H1 (cell line): ENCODE data around the gene LZTFL1. TPM values are rescaled to one million over a fixed set of nuclear protein-coding genes. Genes with fewer than 3 reads are reported as not detected.

Source experiments
- CTCF ChIA-PET: fragments of 300-600 bp; sonication (Branson Sonifier 250); formaldehyde crosslinking; loops from one replicate; lab custom pipeline; 2021; ENCODE audit not compliant: partially characterized antibody; lab: Charles Lee
- POLR2A ChIA-PET: fragments of 300-600 bp; sonication (Branson Sonifier 250); formaldehyde crosslinking; loops from one replicate; lab custom pipeline; 2021; ENCODE audit warnings: inconsistent platforms; ENCODE audit not compliant: partially characterized antibody; lab: Charles Lee
- DNase-seq, 2 experiments: peaks; one replicate each; pipeline versions ENCODE4 v3.0.0 to v3.0.0-alpha.2; 2010 to 2022; ENCODE audit warnings: low spot score in 2 of 2, low read depth in 1 of 2, mixed read lengths in 1 of 2
- FAIRE-seq: peaks from 2 replicates; lab custom pipeline; 2011; peaks lifted over from hg19 to GRCh38; lab: Jason Lieb, UNC
- H2AFZ ChIP-seq: 2 replicates; pipeline ENCODE4 v1.8.1; 2012; ENCODE audit warnings: low read length, inconsistent platforms
- H2AK5ac ChIP-seq: 2 replicates; pipeline ENCODE4 v1.6.1; 2013; ENCODE audit warnings: low read depth, low read length
- H2BK120ac ChIP-seq: replicated peaks from 2 replicates; pipeline ENCODE3; 2013; ENCODE audit warnings: low read depth, low read length, inconsistent platforms
- H2BK12ac ChIP-seq: 2 replicates; pipeline ENCODE4 v1.6.1; 2013; ENCODE audit warnings: low read depth, low read length
- H2BK15ac ChIP-seq: 2 replicates; pipeline ENCODE4 v1.6.1; 2013; ENCODE audit warnings: low read length
- H2BK20ac ChIP-seq: 2 replicates; pipeline ENCODE4 v1.6.1; 2013; ENCODE audit warnings: low read length
- H2BK5ac ChIP-seq: 2 replicates; pipeline ENCODE4 v1.6.1; 2013; ENCODE audit warnings: low read depth, low read length
- H3K14ac ChIP-seq: 2 replicates; pipeline ENCODE4 v1.6.1; 2013; ENCODE audit warnings: inconsistent platforms; ENCODE audit not compliant: insufficient read length
- H3K18ac ChIP-seq: 2 replicates; pipeline ENCODE4 v1.6.1; 2013; ENCODE audit warnings: low read length; ENCODE audit errors: extremely low read depth
- H3K23ac ChIP-seq: 2 replicates; pipeline ENCODE4 v1.6.1; 2013; ENCODE audit warnings: inconsistent platforms; ENCODE audit not compliant: insufficient read length
- H3K23me2 ChIP-seq: 2 replicates; pipeline ENCODE4 v1.6.1; 2013; ENCODE audit warnings: low read depth, low read length
- H3K27ac ChIP-seq: 2 replicates; pipeline ENCODE4 v1.6.1; 2011; ENCODE audit warnings: low read depth, low read length, inconsistent platforms
- H3K27me3 ChIP-seq, 4 experiments: replicated peaks in 1 of 4; 1 replicate in 1 of 4; 2 replicates in 3 of 4; pipeline versions ENCODE4 v1.6.1 to v1.8.1; 2011 to 2013; ENCODE audit warnings: low read length in 3 of 4, mild to moderate bottlenecking in 3 of 4, inconsistent platforms in 2 of 4, mixed read lengths in 2 of 4, moderate library complexity in 1 of 4; ENCODE audit not compliant: control insufficient read depth in 3 of 4, insufficient read depth in 3 of 4; ENCODE audit errors: extremely low read depth in 1 of 4
- H3K36me3 ChIP-seq, 4 experiments: 2 replicates each; pipeline versions ENCODE4 v1.6.1 to v1.8.1; 2011 to 2013; ENCODE audit warnings: mild to moderate bottlenecking in 4 of 4, low read length in 3 of 4, moderate library complexity in 2 of 4, control low read depth in 1 of 4, inconsistent platforms in 1 of 4; ENCODE audit not compliant: insufficient read depth in 4 of 4, control insufficient read depth in 2 of 4
- H3K4ac ChIP-seq: replicated peaks from 2 replicates; pipeline ENCODE3; 2013; ENCODE audit warnings: low read length, low read depth, mixed read lengths, inconsistent platforms; ENCODE audit not compliant: insufficient read length
- H3K4me1 ChIP-seq, 4 experiments: replicated peaks in 1 of 4; 1 replicate in 1 of 4; 2 replicates in 3 of 4; pipeline versions ENCODE4 v1.6.1 to v1.8.1; 2011 to 2013; ENCODE audit warnings: low read length in 3 of 4, inconsistent platforms in 2 of 4, mixed read lengths in 1 of 4; ENCODE audit not compliant: insufficient read depth in 4 of 4, control insufficient read depth in 3 of 4
- H3K4me2 ChIP-seq, 2 experiments: 2 replicates each; pipeline versions ENCODE4 v1.6.1 to v1.8.1; 2011 to 2013; ENCODE audit warnings: low read depth in 2 of 2, low read length in 2 of 2, control low read depth in 1 of 2, inconsistent platforms in 1 of 2, mild to moderate bottlenecking in 1 of 2; ENCODE audit not compliant: insufficient read depth in 1 of 2
- H3K4me3 ChIP-seq, 4 experiments: fragments of 200-600, 300-600 bp in 1 of 4; sonication (generic), shearing (Covaris generic), sonication (Bioruptor Twin) in 1 of 4; 2 replicates each; pipeline versions ENCODE4 v1.5.1 to v1.8.1; 2011 to 2016; ENCODE audit warnings: low read length in 4 of 4, low read depth in 3 of 4, control low read depth in 2 of 4, inconsistent platforms in 2 of 4, mild to moderate bottlenecking in 2 of 4, mixed read lengths in 1 of 4, moderate library complexity in 1 of 4; ENCODE audit not compliant: insufficient read depth in 2 of 4; ENCODE audit errors: extremely low read depth in 1 of 4
- H3K56ac ChIP-seq: replicated peaks from 2 replicates; pipeline ENCODE3; 2013; ENCODE audit warnings: low read depth, mild to moderate bottlenecking, mixed read lengths, low read length, inconsistent platforms; ENCODE audit not compliant: insufficient read length
- H3K79me1 ChIP-seq: 2 replicates; pipeline ENCODE4 v1.6.1; 2013; ENCODE audit warnings: low read depth, low read length, control low read depth
- H3K79me2 ChIP-seq, 2 experiments: 2 replicates each; pipeline versions ENCODE4 v1.6.1 to v1.8.1; 2012 to 2013; ENCODE audit warnings: low read length in 2 of 2, mild to moderate bottlenecking in 2 of 2, inconsistent platforms in 1 of 2; ENCODE audit not compliant: insufficient read depth in 2 of 2, control insufficient read depth in 1 of 2
- H3K9ac ChIP-seq, 4 experiments: replicated peaks in 1 of 4; 1 replicate in 1 of 4; 2 replicates in 3 of 4; pipeline versions ENCODE4 v1.6.1 to v1.8.1; 2011 to 2013; ENCODE audit warnings: low read depth in 3 of 4, low read length in 3 of 4, control low read depth in 2 of 4, mild to moderate bottlenecking in 2 of 4, moderate library complexity in 2 of 4, inconsistent platforms in 1 of 4; ENCODE audit errors: extremely low read depth in 1 of 4
- H3K9me3 ChIP-seq, 2 experiments: 2 replicates each; pipeline versions ENCODE4 v1.6.1 to v1.8.1; 2012 to 2013; ENCODE audit warnings: mild to moderate bottlenecking in 2 of 2, moderate library complexity in 2 of 2, control low read depth in 1 of 2, inconsistent platforms in 1 of 2, low read depth in 1 of 2, low read length in 1 of 2, mixed read lengths in 1 of 2; ENCODE audit not compliant: insufficient read depth in 2 of 2
- H4K20me1 ChIP-seq, 2 experiments: replicated peaks in 1 of 2; 2 replicates each; pipeline versions ENCODE3 to v1.8.1; 2011 to 2013; ENCODE audit warnings: inconsistent platforms in 2 of 2, low read length in 2 of 2, mild to moderate bottlenecking in 1 of 2; ENCODE audit not compliant: insufficient read depth in 2 of 2, control insufficient read depth in 1 of 2
- H4K5ac ChIP-seq: 2 replicates; pipeline ENCODE4 v1.6.1; 2013; ENCODE audit warnings: low read length, low read depth, mixed read lengths, inconsistent platforms; ENCODE audit not compliant: insufficient read length
- H4K8ac ChIP-seq: 2 replicates; pipeline ENCODE4 v1.8.0; 2013; ENCODE audit warnings: mild to moderate bottlenecking, moderate library complexity, low read length, inconsistent platforms; ENCODE audit not compliant: insufficient read depth; ENCODE audit errors: extremely low read depth
- H4K91ac ChIP-seq: replicated peaks from 2 replicates; pipeline ENCODE3; 2013; ENCODE audit warnings: low read length, mixed read lengths, inconsistent platforms; ENCODE audit not compliant: insufficient read length
- ASH2L ChIP-seq: fragments of 200-600, 300-600 bp; sonication (generic); IDR thresholded peaks from one replicate; pipeline ENCODE4 v1.7.1; 2017; ENCODE audit warnings: low read length
- CHD1 ChIP-seq: IDR thresholded peaks from 2 replicates; pipeline ENCODE4 v1.6.1; 2012; ENCODE audit warnings: low read depth, low read length, improper control_type of control experiment
- EGR1 ChIP-seq: IDR thresholded peaks from 2 replicates; pipeline ENCODE4 v1.6.1; 2011; ENCODE audit warnings: low read depth, low read length, borderline replicate concordance
- JUN ChIP-seq: IDR thresholded peaks from 2 replicates; pipeline ENCODE4 v1.6.1; 2011; ENCODE audit warnings: low read depth, mild to moderate bottlenecking, improper control_type of control experiment, low read length
- KDM5A ChIP-seq: fragments of 200-600 bp; IDR thresholded peaks from 2 replicates; pipeline ENCODE4 v1.7.1; 2012; ENCODE audit warnings: mild to moderate bottlenecking, low read length, inconsistent platforms, mixed read lengths
- NRF1 ChIP-seq: IDR thresholded peaks from 2 replicates; pipeline ENCODE4 v1.6.1; 2011; ENCODE audit warnings: mild to moderate bottlenecking, low read depth, low read length, improper control_type of control experiment
- SP1 ChIP-seq: IDR thresholded peaks from 2 replicates; pipeline ENCODE4 v1.6.1; 2011; ENCODE audit warnings: low read depth, low read length
- SRF ChIP-seq: IDR thresholded peaks from 2 replicates; pipeline ENCODE4 v1.6.1; 2011; ENCODE audit warnings: mild to moderate bottlenecking, low read depth, low read length, moderate library complexity
- SUZ12 ChIP-seq: fragments of 200-600 bp; sonication (generic); IDR thresholded peaks from 2 replicates; pipeline ENCODE4 v1.6.1; 2012; ENCODE audit warnings: mild to moderate bottlenecking, inconsistent platforms, low read length, moderate library complexity, mixed read lengths
- TEAD4 ChIP-seq: IDR thresholded peaks from 2 replicates; pipeline ENCODE4 v1.6.1; 2012; ENCODE audit warnings: low read depth, low read length, inconsistent platforms, mixed read lengths
- WGBS, 2 experiments: shearing (Covaris generic) in 1 of 2; methylation state at CpG; one replicate each; pipeline versions ENCODE4 v1.1.6 to v1.1.7; 2013 to 2015; ENCODE audit warnings: low lambda C conversion rate in 2 of 2, mixed read lengths in 2 of 2, inconsistent platforms in 1 of 2, low coverage in 1 of 2, missing lambda C conversion rate in 1 of 2; ENCODE audit not compliant: insufficient replicate concordance in 2 of 2, insufficient coverage in 1 of 2, insufficient read length in 1 of 2; ENCODE audit errors: extremely low coverage in 1 of 2, missing lambda C conversion rate in 1 of 2; 5-methylcytosine and 5-hydroxymethylcytosine counted together
- polyA plus RNA-seq, 7 experiments: library from polyadenylated mRNA; depleted of rRNA in 3 of 7; stranded (reverse) in 5 of 7; unstranded in 2 of 7; fragments of >200 nt in 5 of 7; fragments of 200-250 nt in 2 of 7; gene quantifications; 1 replicate in 5 of 7; 2 replicates in 1 of 7; 4 replicates in 1 of 7; pipeline versions ENCODE4 v1.2.1 to v1.2.3, GENCODE V29; 2011 to 2013; ENCODE audit warnings: missing spikeins in 2 of 7, mixed read lengths in 2 of 7
- total RNA-seq: library from RNA; stranded (reverse); fragmentation: NEBNext Ultra II Directional; extraction: Animal tissue kit (Norgen Biotek cat#: 25700); gene quantifications from 2 replicates; pipeline ENCODE4 v1.2.1, GENCODE V29; 2021
- TF ChIP-seq, protein P1 (sequence below): IDR thresholded peaks from 2 replicates; pipeline ENCODE4 v1.6.1; 2012; ENCODE audit warnings: low read length, inconsistent platforms
- TF ChIP-seq, protein P2 (sequence below): IDR thresholded peaks from 2 replicates; pipeline ENCODE4 v1.6.1; 2011; ENCODE audit warnings: low read depth, mild to moderate bottlenecking, low read length; ENCODE audit not compliant: insufficient read depth

Gene LZTFL1
- total and polyA plus RNA-seq, 2 of the 8 experiments (the other 6 are each of a cell fraction or from before 2014, with no cell fraction given), result 8.7 to 11.5 TPM

GRCh38 chr3:45794660-45795059 lies 47.3 kb downstream of the LZTFL1 start:
- Histone ChIP-seq H3K4me1 (peaks cover 0 to 3% (median 0%) of the 10 kb centered on the region in 4 experiments; a peak in 2 of 7 replicates), H3K9ac (no peak overlapping the region), H4K5ac (no peak overlapping the region), H3K4me2 (no peak overlapping the region; a peak in 1 of 4 replicates), H3K23me2 (peaks cover 2% of the 10 kb centered on the region; the same call in 1 of the 2 replicates), H3K27me3 (peaks cover 22 to 48% (median 41%) of the 10 kb centered on the region in 4 experiments), H2AFZ (no peak overlapping the region), H2BK20ac (no peak overlapping the region), H3K4ac (no peak overlapping the region), H2BK120ac (no peak overlapping the region), H3K14ac (no peak overlapping the region), H3K36me3 (no peaks in the 10 kb centered on the region), H2BK5ac (no peak overlapping the region), H3K79me2 (no peaks in the 10 kb centered on the region), H4K8ac (no peak overlapping the region), H4K91ac (no peak overlapping the region), H2AK5ac (no peak overlapping the region), H3K79me1 (no peaks in the 10 kb centered on the region), H4K20me1 (peaks cover 0 to 2% of the 10 kb centered on the region in 2 experiments), H3K56ac (no peak overlapping the region), H3K27ac (no peak overlapping the region), H2BK15ac (no peak overlapping the region), H3K18ac (no peak overlapping the region), H3K4me3 (no peak overlapping the region), H3K23ac (no peak overlapping the region), H3K9me3 (no peaks in the 10 kb centered on the region)
- ChIA-PET CTCF (interaction anchor here (1.2 to 3.7 kb wide), 3 partner anchors 31 to 34 kb away, joined by 3 to 13 read pairs (median 4); no protein-coding TSS in a partner anchor), POLR2A (no interaction called here)
- FAIRE-seq (no peak), DNase-seq (no peak)
- 94% methylated on average over 1 of the region's 1 CpG; no CpG with 5 or more reads in 1 of the 2 experiments for WGBS, 2 experiments
- TF ChIP-seq JUN, result no peak
- no peak for TF ChIP-seq SRF
- no peak for TF ChIP-seq ASH2L
- no peak for TF ChIP-seq TEAD4
- TF ChIP-seq NRF1, result no peak
- no peak for TF ChIP-seq EGR1
- no peak for TF ChIP-seq SP1
- TF ChIP-seq, protein P1, sequence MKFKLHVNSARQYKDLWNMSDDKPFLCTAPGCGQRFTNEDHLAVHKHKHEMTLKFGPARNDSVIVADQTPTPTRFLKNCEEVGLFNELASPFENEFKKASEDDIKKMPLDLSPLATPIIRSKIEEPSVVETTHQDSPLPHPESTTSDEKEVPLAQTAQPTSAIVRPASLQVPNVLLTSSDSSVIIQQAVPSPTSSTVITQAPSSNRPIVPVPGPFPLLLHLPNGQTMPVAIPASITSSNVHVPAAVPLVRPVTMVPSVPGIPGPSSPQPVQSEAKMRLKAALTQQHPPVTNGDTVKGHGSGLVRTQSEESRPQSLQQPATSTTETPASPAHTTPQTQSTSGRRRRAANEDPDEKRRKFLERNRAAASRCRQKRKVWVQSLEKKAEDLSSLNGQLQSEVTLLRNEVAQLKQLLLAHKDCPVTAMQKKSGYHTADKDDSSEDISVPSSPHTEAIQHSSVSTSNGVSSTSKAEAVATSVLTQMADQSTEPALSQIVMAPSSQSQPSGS, result no peak
- TF ChIP-seq SUZ12, result no peak
- TF ChIP-seq, protein P2, sequence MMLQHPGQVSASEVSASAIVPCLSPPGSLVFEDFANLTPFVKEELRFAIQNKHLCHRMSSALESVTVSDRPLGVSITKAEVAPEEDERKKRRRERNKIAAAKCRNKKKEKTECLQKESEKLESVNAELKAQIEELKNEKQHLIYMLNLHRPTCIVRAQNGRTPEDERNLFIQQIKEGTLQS, result no peak
- no peak for TF ChIP-seq CHD1
- no peak for TF ChIP-seq KDM5A
- TF ChIP-seq, all 59 proteins: peak for 0
- H2BK12ac ChIP-seq, result no peak overlapping the region
